Measurements from ENCODE around the gene SLC25A19. TPM values are rescaled to one million over a fixed set of nuclear protein-coding genes. Genes with fewer than 3 reads are reported as not detected.
"Not testable (repeated sequence)": the region's sequence is repeated elsewhere in the genome, so short reads cannot be mapped to it uniquely, and the experiment has no call there.

SLC25A19 gene
- total and polyA plus RNA-seq, 5 experiments from 2014 or later: 11.2 to 22.5 (median 15.4) TPM

DNA sequence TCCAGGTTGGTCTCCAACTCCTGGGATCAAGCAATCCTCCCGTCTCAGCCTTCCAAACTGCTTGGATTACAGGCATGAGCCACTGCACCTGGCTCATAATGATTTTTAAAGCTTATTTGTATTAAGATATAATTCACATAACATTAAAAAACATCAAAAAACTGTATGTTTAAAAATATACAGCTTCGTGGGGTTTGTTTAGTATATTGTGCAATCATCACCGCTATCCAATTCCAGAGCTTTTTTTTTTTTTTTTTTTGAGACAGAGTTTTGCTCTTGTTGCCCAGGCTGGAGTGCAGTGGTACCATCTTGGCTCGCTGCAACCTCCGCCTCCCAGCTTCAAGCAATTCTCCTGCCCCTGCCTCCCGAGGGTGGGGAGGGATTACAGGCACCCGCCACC, 11.0 kb upstream of the SLC25A19 start:
- peaks cover 0 to 18% (median 1%) of the 10 kb centered on the region in 4 donors for H3K4me1 Mint-ChIP-seq
- H3K27me3 Mint-ChIP-seq: no peaks in the 10 kb centered on the region
- H3K27ac Mint-ChIP-seq: no peak overlapping the region
- POLR2A ChIA-PET: interaction anchor here (0.6 kb wide), 1 partner anchor 296 kb away, joined by 3 read pairs; no protein-coding TSS in a partner anchor
- no peaks in the 10 kb centered on the region for H3K36me3 Mint-ChIP-seq
- H3K4me3 Mint-ChIP-seq: no peak overlapping the region
- DNase-seq (no peak), ATAC-seq (no peak)
- no peaks in the 10 kb centered on the region for H3K9me3 Mint-ChIP-seq

DNA sequence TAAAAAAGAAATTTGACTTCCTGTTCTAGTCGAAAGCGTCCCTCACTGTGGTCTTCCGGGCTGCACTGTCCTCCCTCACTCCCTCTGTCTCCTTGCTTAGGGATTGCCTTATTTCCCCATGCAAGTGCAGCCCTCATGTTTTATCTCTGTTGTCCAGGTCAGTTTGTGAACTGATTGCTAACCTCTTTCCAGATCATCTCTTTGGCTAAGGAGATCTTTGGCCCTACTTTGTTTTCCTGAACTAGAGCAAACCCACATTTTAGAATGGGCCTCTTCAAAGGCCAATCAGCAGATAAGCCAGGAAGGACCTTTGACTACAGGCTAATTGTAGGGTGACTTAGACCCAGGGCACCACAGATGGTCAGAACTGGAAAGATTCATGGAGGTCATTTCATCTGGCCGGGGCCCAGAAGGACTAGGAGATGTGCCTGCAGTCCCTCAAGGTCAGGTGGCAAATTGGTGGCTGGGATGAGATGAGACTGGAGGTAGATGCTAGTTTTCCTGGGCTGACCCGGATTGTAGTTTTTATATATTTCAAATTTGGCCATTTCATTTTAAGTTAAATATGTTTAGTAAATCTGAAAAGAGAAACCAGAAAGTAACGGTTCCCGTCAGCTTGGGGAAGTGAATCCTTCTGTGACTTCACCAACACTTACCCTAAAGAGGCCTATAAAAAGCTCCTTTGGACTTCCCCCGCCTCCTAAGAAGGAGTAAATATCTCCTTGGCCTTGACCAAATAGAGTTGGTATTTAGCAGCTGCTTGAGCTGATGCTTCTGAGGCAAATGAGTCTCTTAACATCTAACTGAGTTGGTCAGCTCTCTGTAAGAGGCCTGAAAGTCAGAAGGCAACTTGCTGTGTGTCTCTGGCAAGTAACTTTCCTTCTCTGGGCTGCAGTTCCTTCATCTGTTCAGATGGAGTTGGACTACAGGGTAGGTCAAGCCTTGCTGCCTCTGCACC, 6.2 kb upstream of the SLC25A19 start:
- DNase-seq (peak in 1 of 10 donors; percentile 18), ATAC-seq (peak in 1 of 2 donors; percentile 49)
- Mint-ChIP-seq H3K9me3 (no peaks in the 10 kb centered on the region), H3K27ac (peak overlapping the region in 4 of 10 donors; percentile 12 to 82 (median 49)), H3K4me3 (peak overlapping the region in 1 of 10 donors; percentile 61), H3K36me3 (no peaks in the 10 kb centered on the region), H3K4me1 (peaks cover 0 to 21% (median 0%) of the 10 kb centered on the region in 4 donors), H3K27me3 (no peaks in the 10 kb centered on the region)
- POLR2A ChIA-PET: interaction anchor here (1.2 to 1.4 kb wide), 2 partner anchors 50 to 114 kb away, joined by 3 to 4 read pairs; no protein-coding TSS in a partner anchor

DNA sequence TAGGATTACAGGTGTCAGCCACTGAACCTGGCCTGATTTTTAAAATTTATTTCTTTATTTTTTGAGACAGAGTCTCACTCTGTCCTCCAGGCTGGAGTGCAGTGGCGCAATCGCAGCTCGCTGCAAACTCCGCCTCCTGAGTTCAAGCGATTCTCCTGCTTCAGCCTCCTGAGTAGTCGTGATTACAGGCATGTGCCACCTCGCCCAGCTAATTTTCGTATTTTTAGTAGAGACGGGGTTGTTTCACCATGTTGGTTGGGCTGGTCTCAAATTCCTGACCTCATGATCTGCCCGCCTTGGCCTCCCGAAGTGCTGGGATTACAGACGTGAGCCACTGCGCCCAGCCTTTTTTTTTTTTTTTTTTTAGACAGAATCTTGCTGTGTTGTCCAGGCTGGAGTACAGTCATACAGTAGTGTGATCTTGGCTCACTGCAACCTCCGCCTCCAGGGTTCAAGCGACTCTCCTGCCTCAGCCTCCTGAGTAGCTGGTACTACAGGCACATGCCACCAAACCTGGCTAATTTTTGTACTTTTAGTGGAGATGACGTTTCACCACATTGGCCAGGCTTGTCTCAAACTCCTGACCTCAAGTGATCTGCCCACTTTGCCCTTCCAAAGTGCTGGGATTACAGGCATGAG, 3.7 kb upstream of the SLC25A19 start:
- Mint-ChIP-seq H3K27ac (peak overlapping the region in 3 of 10 donors; percentile 5 to 98 (median 31)), H3K4me1 (peaks cover 10 to 36% (median 14%) of the 10 kb centered on the region in 4 donors)
- not testable (repeated sequence) for H3K9me3 Mint-ChIP-seq, H3K4me3 Mint-ChIP-seq, ATAC-seq, H3K27me3 Mint-ChIP-seq, DNase-seq, H3K36me3 Mint-ChIP-seq
- POLR2A ChIA-PET: interaction anchor here (0.7 to 1.2 kb wide), 3 partner anchors 22 to 826 kb away, joined by 3 to 6 read pairs (median 3); partner anchors contain the start of genes CD300A and MIF4GD

DNA sequence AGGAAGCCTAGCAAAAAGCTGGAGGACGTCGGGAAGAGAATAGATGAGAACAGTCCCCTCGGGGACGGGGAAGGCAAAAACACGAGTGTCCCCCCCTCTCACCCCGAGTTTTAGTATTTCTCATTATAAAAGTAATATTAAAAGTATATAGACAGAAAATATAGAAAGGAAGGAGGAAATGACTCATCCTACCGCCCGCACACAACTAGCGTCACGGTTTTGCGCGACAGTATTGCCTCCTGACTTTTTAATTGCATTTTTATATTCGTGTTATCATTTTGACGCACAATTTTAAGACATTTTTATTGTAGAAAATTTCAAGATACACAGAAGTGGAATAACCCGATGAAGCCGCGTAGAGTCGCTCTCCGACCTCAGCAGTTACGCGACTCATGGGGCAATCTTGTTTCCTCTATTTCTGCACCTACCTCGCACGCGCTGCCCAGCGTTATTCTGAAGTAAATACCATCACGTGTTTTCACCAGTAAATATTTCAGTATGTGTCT, 652 bp upstream of the SLC25A19 start:
- Mint-ChIP-seq H3K27me3 (no peaks in the 10 kb centered on the region), H3K9me3 (no peaks in the 10 kb centered on the region), H3K36me3 (peaks cover 0 to 3% (median 2%) of the 10 kb centered on the region in 3 donors), H3K27ac (peak overlapping the region; percentile 98 to 100 (median 100)), H3K4me1 (peaks cover 10 to 26% (median 19%) of the 10 kb centered on the region in 4 donors), H3K4me3 (peak overlapping the region; percentile 95 to 100 (median 100))
- POLR2A ChIA-PET: interaction anchor here (0.6 to 3.3 kb wide), 26 partner anchors 9 to 565 kb away, joined by 3 to 127 read pairs (median 5); partner anchors contain the start of genes GGA3, GRB2, JPT1 and MIF4GD
- ATAC-seq (peak; percentile 9 to 38), DNase-seq (peak in 8 of 10 donors; percentile 33 to 82 (median 62))

DNA sequence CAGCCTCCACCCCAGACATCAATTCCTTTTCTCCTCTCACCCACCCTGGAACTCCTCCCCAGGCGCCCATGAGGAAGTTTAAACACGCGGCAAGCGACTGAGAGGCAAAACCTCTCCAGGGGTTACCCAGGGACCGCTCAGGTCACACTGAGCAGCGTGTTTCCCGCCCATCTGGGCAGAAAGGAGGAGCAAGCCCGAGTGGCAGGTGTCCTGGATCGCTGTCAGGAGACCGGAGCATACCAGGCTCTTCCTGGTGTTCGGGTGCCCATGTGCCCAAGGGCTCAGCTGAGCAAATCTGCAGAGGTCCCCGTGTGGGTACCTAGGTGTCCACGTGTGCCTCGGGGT, 491 bp downstream of the SLC25A19 start:
- DNase-seq (peak in 2 of 10 donors; percentile 27 to 72), ATAC-seq (peak; percentile 7 to 18)
- POLR2A ChIA-PET: interaction anchor here (0.5 to 3.3 kb wide), 28 partner anchors 8 to 567 kb away, joined by 3 to 127 read pairs (median 5); partner anchors contain the start of genes GGA3, GRB2, JPT1 and MIF4GD
- Mint-ChIP-seq H3K4me1 (peaks cover 10 to 22% (median 19%) of the 10 kb centered on the region in 4 donors), H3K9me3 (no peaks in the 10 kb centered on the region), H3K27me3 (no peaks in the 10 kb centered on the region), H3K27ac (peak overlapping the region; percentile 98 to 100 (median 100)), H3K36me3 (peaks cover 0 to 5% (median 3%) of the 10 kb centered on the region in 3 donors), H3K4me3 (peak overlapping the region; percentile 95 to 100 (median 100))

DNA sequence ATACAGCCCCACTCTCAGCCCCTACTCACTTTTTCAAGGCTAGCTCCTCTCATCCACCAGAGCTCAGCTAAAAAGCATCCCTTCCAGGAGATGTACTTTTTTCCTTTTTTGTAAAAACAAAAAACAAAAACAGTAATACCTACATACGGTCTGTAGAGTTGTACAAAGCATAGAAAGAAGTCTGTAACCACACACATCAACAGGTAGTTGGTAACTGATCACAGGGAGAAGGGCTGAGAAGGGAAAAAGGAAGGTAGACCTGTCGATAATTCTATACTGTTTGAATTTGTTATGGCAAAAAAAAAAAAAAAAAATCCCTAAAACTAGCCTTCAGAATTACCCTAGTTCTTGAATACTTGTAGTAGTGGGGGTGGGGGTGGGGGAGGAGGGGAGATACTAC, 874 bp downstream of the SLC25A19 start:
- Mint-ChIP-seq H3K27me3 (no peaks in the 10 kb centered on the region), H3K27ac (peak overlapping the region; percentile 73 to 100 (median 100)), H3K36me3 (peaks cover 0 to 9% (median 3%) of the 10 kb centered on the region in 3 donors), H3K9me3 (no peaks in the 10 kb centered on the region), H3K4me1 (peaks cover 10 to 22% (median 19%) of the 10 kb centered on the region in 4 donors), H3K4me3 (peak overlapping the region; percentile 95 to 100 (median 100))
- DNase-seq (no peak), ATAC-seq (no peak)
- POLR2A ChIA-PET: interaction anchor here (0.5 to 3.3 kb wide), 18 partner anchors 11 to 272 kb away, joined by 3 to 127 read pairs (median 7); partner anchors contain the start of genes GGA3, GRB2, MIF4GD and MRPS7

GRCh38 chr17:75287221-75287620, 2.0 kb downstream of the SLC25A19 start:
- Mint-ChIP-seq H3K27ac (peak overlapping the region in 2 of 10 donors; percentile 8 to 81), H3K36me3 (peaks cover 0 to 14% (median 5%) of the 10 kb centered on the region in 3 donors), H3K4me3 (peak overlapping the region in 6 of 10 donors; percentile 18 to 45 (median 30)), H3K9me3 (no peaks in the 10 kb centered on the region), H3K27me3 (no peaks in the 10 kb centered on the region), H3K4me1 (peaks cover 10 to 22% (median 19%) of the 10 kb centered on the region in 4 donors)
- POLR2A ChIA-PET: interaction anchor here (0.6 to 4.1 kb wide), 4 partner anchors 13 to 489 kb away, joined by 3 to 14 read pairs (median 4); partner anchors contain the start of gene MIF4GD
- ATAC-seq: no peak
- DNase-seq: no peak

- POLR2A ChIA-PET: interaction anchor here (0.6 to 4.1 kb wide), 2 partner anchors 13 to 107 kb away, joined by 6 to 14 read pairs; partner anchors contain the start of gene MIF4GD
- H3K4me1 Mint-ChIP-seq: peaks cover 10 to 21% (median 16%) of the 10 kb centered on the region in 4 donors
- no peaks in the 10 kb centered on the region for H3K9me3 Mint-ChIP-seq
- no peak overlapping the region for H3K27ac Mint-ChIP-seq
- no peaks in the 10 kb centered on the region for H3K27me3 Mint-ChIP-seq
- ATAC-seq (no peak), DNase-seq (no peak)
- H3K36me3 Mint-ChIP-seq: peaks cover 0 to 29% (median 9%) of the 10 kb centered on the region in 3 donors
- no peak overlapping the region for H3K4me3 Mint-ChIP-seq
Observed at GRCh38 chr17:75285123-75285522, 4.1 kb downstream of the SLC25A19 start.

GRCh38 chr17:75280189-75280588, 9.0 kb downstream of the SLC25A19 start:
- DNase-seq, H3K4me1 Mint-ChIP-seq, H3K9me3 Mint-ChIP-seq, H3K27ac Mint-ChIP-seq, H3K4me3 Mint-ChIP-seq, H3K27me3 Mint-ChIP-seq, ATAC-seq: not testable (repeated sequence)
- POLR2A ChIA-PET: interaction anchor here (1.0 to 1.2 kb wide), 2 partner anchors 9 to 18 kb away, joined by 3 to 5 read pairs; partner anchors contain the start of genes GGA3, MRPS7 and SLC25A19
- H3K36me3 Mint-ChIP-seq: peaks cover 0 to 35% (median 6%) of the 10 kb centered on the region in 3 donors

- POLR2A ChIA-PET: interaction anchor here (2.7 kb wide), 1 partner anchor 12 kb away, joined by 10 read pairs; the partner anchor contains the start of gene SLC25A19
- H3K27me3 Mint-ChIP-seq: no peaks in the 10 kb centered on the region
- no peak for ATAC-seq
- H3K4me3 Mint-ChIP-seq: no peak overlapping the region
- H3K27ac Mint-ChIP-seq: no peak overlapping the region
- H3K36me3 Mint-ChIP-seq: peaks cover 0 to 30% (median 4%) of the 10 kb centered on the region in 3 donors
- no peak for DNase-seq
- H3K4me1 Mint-ChIP-seq: peaks cover 2 to 12% (median 9%) of the 10 kb centered on the region in 4 donors
- no peaks in the 10 kb centered on the region for H3K9me3 Mint-ChIP-seq
Observed at GRCh38 chr17:75277664-75278071, 11.6 kb downstream of the SLC25A19 start.

DNA sequence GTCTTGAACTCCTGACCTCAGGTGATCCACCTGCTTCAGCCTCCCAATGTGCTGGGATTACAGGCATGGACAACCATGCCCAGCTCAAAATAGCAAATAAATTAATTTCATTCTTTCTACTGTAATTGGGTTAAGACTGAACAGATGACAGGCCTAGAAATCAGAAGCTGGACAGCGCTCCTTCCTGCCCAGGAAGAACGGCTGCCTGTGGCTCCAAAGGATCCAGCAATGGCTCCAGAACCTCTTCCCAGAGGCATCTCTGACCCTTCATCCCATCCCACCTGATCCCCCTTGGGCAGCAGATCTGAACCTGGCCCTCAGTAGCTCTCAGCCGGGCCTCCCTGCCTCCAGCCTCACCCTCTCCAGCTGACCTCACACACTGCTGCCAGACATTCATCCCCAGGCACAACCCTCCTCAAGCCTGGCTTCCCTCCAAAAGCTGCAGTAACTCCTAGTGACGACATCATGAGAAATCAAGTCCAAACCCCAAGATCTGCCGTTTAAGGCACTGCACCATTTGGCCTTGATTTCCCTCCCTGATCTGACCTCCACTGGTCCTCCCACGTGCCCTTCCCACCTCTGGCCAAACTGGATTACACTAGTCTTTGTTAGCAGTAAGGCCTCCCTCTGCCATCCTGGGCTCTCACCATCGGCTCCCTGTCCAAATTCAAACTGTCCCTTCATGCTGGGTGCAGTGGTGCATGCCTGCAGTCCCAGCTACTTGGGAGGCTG, 15.1 kb downstream of the SLC25A19 start:
- ATAC-seq (no peak), DNase-seq (no peak)
- peak overlapping the region in 6 of 10 donors; percentile 38 to 83 (median 66) for H3K27ac Mint-ChIP-seq
- POLR2A ChIA-PET: interaction anchor here (0.6 to 5.2 kb wide), 4 partner anchors 13 to 90 kb away, joined by 3 to 128 read pairs (median 6); partner anchors contain the start of genes GGA3, MRPS7 and SLC25A19
- no peaks in the 10 kb centered on the region for H3K9me3 Mint-ChIP-seq
- peaks cover 0 to 12% (median 0%) of the 10 kb centered on the region in 3 donors for H3K36me3 Mint-ChIP-seq
- H3K27me3 Mint-ChIP-seq: no peaks in the 10 kb centered on the region
- peak overlapping the region in 7 of 10 donors; percentile 11 to 65 (median 36) for H3K4me3 Mint-ChIP-seq
- peaks cover 12 to 28% (median 26%) of the 10 kb centered on the region in 4 donors for H3K4me1 Mint-ChIP-seq
